HepG2 (cell line): Measurements from ENCODE around the gene TPCN2. TPM values are rescaled to one million over a fixed set of nuclear protein-coding genes. Genes with fewer than 3 reads are reported as not detected.

Experiments
- BRCA1 ChIP-seq: sonication (generic); formaldehyde crosslinking; IDR thresholded peaks from 2 replicates; pipeline ENCODE4 v1.4.0; 2020; ENCODE audit warnings: missing genetic modification reagents
- FOXK2 ChIP-seq: fragments of 450-650 bp; IDR thresholded peaks from 2 replicates; pipeline ENCODE4 v1.6.1; 2016
- KLF13 ChIP-seq: sonication (generic); formaldehyde crosslinking; IDR thresholded peaks from 2 replicates; pipeline ENCODE4 v1.4.0; 2020; ENCODE audit warnings: mild to moderate bottlenecking, missing genetic modification reagents
- RARA ChIP-seq: IDR thresholded peaks from 2 replicates; pipeline ENCODE4 v1.6.1; 2016; ENCODE audit warnings: missing genetic modification reagents, missing compliant biosample characterization
- SYNCRIP ChIP-seq: fragments of 200-400 bp; formaldehyde crosslinking; IDR thresholded peaks from 2 replicates; pipeline ENCODE4 v1.6.1; 2018; ENCODE audit warnings: mild to moderate bottlenecking, low read depth, low read length; ENCODE audit not compliant: insufficient read depth
- ZBTB42 ChIP-seq: sonication (generic); formaldehyde crosslinking; IDR thresholded peaks from 2 replicates; pipeline ENCODE4 v1.5.0; 2020; ENCODE audit warnings: mild to moderate bottlenecking, missing genetic modification reagents
- ZNF235 ChIP-seq: sonication (generic); formaldehyde crosslinking; IDR thresholded peaks from 2 replicates; pipeline ENCODE4 v1.8.1; 2023; ENCODE audit warnings: mild to moderate bottlenecking, missing genetic modification reagents, borderline replicate concordance
- ZNF792 ChIP-seq: IDR thresholded peaks from 2 replicates; pipeline ENCODE4 v1.6.1; 2016
- polyA plus RNA-seq, 8 experiments: library from polyadenylated mRNA; depleted of rRNA in 3 of 8; stranded (reverse) in 7 of 8; unstranded in 1 of 8; fragments of >200 nt; fragmentation: Illumina TruSeq in 4 of 8; extraction: Trizol in 4 of 8; gene quantifications; 2 replicates each; pipeline versions ENCODE4 v1.2.1 to v1.2.3, GENCODE V29; 2011 to 2016; ENCODE audit warnings: low read depth in 4 of 8, missing spikeins in 1 of 8, mixed read lengths in 1 of 8; ENCODE audit not compliant: insufficient read depth in 1 of 8
- total RNA-seq, 5 experiments: library from RNA; depleted of rRNA; stranded (reverse); fragments of >200 nt; fragmentation: Illumina TruSeq; extraction: Trizol; gene quantifications; 2 replicates each; pipeline ENCODE4 v1.2.3, GENCODE V29; 2016; ENCODE audit warnings: low read depth in 1 of 5
- TF ChIP-seq, protein P1 (sequence below): sonication (generic); formaldehyde crosslinking; IDR thresholded peaks from 2 replicates; pipeline ENCODE4 v1.5.1; 2020; ENCODE audit warnings: mild to moderate bottlenecking, missing genetic modification reagents, moderate library complexity
- TF ChIP-seq, protein P2 (sequence below): sonication (generic); formaldehyde crosslinking; IDR thresholded peaks from 2 replicates; pipeline ENCODE4 v1.5.1; 2020; ENCODE audit warnings: missing genetic modification reagents, mild to moderate bottlenecking, borderline replicate concordance
- TF ChIP-seq, protein P3 (sequence below): IDR thresholded peaks from 2 replicates; pipeline ENCODE4 v1.6.1; 2016
- TF ChIP-seq, protein P4 (sequence below): sonication (generic); formaldehyde crosslinking; IDR thresholded peaks from 2 replicates; pipeline ENCODE4 v1.5.0; 2020; ENCODE audit warnings: mild to moderate bottlenecking, missing genetic modification reagents, borderline replicate concordance
- TF ChIP-seq, protein P5 (sequence below): sonication (generic); formaldehyde crosslinking; IDR thresholded peaks from 2 replicates; pipeline ENCODE4 v1.8.0; 2022; ENCODE audit warnings: missing genetic modification reagents, mild to moderate bottlenecking, inconsistent platforms, borderline replicate concordance

The TPCN2 gene
- total and polyA plus RNA-seq, 2 of the 13 experiments (the other 11 are each of a cell fraction or from before 2014, with no cell fraction given), result 5.6 to 5.9 TPM

DNA sequence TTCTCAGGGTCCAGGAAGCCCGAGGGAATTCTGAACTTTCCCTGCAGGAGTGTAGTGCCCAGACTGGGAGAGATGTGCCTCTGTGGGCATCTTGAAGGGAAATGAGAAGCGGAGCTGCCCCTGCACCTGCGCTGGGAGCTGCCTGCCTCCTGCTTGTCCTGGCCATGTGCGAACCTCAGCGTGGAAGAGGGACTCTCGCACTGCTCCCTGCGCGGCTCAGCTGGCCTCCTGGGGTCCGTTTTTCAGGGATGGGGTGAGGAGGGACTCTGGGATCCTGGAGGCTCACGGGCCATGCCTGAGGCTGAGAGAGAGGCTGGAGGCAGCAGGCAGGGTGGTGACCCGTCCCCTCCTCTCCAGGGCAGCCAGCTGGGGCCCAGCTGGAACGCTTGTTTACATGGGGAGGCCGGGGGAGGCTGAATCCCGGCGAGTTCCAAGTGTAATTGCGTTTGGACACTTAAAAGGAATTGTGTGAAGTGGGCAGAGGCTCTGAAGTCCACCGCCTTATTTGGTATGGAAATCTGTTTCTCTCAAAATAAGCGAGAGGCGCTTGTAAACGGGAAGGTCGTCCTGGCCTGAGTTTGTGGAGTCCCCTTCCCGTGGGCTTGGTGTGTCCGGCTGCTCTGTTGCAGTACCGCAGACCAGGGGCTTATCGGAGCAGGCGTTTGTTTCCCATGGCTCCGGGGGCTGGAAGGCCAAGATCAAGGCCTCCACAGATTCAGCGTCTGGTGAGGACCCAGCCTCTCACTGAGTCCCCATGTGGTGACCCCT is 34.5 kb upstream of the TPCN2 start (continued):
- TF ChIP-seq, protein P1, sequence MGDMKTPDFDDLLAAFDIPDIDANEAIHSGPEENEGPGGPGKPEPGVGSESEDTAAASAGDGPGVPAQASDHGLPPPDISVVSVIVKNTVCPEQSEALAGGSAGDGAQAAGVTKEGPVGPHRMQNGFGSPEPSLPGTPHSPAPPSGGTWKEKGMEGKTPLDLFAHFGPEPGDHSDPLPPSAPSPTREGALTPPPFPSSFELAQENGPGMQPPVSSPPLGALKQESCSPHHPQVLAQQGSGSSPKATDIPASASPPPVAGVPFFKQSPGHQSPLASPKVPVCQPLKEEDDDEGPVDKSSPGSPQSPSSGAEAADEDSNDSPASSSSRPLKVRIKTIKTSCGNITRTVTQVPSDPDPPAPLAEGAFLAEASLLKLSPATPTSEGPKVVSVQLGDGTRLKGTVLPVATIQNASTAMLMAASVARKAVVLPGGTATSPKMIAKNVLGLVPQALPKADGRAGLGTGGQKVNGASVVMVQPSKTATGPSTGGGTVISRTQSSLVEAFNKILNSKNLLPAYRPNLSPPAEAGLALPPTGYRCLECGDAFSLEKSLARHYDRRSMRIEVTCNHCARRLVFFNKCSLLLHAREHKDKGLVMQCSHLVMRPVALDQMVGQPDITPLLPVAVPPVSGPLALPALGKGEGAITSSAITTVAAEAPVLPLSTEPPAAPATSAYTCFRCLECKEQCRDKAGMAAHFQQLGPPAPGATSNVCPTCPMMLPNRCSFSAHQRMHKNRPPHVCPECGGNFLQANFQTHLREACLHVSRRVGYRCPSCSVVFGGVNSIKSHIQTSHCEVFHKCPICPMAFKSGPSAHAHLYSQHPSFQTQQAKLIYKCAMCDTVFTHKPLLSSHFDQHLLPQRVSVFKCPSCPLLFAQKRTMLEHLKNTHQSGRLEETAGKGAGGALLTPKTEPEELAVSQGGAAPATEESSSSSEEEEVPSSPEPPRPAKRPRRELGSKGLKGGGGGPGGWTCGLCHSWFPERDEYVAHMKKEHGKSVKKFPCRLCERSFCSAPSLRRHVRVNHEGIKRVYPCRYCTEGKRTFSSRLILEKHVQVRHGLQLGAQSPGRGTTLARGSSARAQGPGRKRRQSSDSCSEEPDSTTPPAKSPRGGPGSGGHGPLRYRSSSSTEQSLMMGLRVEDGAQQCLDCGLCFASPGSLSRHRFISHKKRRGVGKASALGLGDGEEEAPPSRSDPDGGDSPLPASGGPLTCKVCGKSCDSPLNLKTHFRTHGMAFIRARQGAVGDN (CRISPR knock-in tag), result 0 out of 2 replicates have a peak, but pooled peaks have one; percentile 31
- TF ChIP-seq FOXK2 (no peak), ZNF235 (CRISPR knock-in tag) (no peak), ZNF792 (CRISPR knock-in tag) (no peak), ZBTB42 (CRISPR knock-in tag) (no peak), BRCA1 (CRISPR knock-in tag) (no peak), KLF13 (CRISPR knock-in tag) (no peak), RARA (CRISPR knock-in tag) (peak; percentile 10; the same call in 1 of the 2 replicates), SYNCRIP (no peak)
- TF ChIP-seq, protein P2, sequence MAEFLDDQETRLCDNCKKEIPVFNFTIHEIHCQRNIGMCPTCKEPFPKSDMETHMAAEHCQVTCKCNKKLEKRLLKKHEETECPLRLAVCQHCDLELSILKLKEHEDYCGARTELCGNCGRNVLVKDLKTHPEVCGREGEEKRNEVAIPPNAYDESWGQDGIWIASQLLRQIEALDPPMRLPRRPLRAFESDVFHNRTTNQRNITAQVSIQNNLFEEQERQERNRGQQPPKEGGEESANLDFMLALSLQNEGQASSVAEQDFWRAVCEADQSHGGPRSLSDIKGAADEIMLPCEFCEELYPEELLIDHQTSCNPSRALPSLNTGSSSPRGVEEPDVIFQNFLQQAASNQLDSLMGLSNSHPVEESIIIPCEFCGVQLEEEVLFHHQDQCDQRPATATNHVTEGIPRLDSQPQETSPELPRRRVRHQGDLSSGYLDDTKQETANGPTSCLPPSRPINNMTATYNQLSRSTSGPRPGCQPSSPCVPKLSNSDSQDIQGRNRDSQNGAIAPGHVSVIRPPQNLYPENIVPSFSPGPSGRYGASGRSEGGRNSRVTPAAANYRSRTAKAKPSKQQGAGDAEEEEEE (CRISPR knock-in tag), result no peak
- TF ChIP-seq, protein P3, sequence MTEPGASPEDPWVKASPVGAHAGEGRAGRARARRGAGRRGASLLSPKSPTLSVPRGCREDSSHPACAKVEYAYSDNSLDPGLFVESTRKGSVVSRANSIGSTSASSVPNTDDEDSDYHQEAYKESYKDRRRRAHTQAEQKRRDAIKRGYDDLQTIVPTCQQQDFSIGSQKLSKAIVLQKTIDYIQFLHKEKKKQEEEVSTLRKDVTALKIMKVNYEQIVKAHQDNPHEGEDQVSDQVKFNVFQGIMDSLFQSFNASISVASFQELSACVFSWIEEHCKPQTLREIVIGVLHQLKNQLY, result no peak
- TF ChIP-seq, protein P4, sequence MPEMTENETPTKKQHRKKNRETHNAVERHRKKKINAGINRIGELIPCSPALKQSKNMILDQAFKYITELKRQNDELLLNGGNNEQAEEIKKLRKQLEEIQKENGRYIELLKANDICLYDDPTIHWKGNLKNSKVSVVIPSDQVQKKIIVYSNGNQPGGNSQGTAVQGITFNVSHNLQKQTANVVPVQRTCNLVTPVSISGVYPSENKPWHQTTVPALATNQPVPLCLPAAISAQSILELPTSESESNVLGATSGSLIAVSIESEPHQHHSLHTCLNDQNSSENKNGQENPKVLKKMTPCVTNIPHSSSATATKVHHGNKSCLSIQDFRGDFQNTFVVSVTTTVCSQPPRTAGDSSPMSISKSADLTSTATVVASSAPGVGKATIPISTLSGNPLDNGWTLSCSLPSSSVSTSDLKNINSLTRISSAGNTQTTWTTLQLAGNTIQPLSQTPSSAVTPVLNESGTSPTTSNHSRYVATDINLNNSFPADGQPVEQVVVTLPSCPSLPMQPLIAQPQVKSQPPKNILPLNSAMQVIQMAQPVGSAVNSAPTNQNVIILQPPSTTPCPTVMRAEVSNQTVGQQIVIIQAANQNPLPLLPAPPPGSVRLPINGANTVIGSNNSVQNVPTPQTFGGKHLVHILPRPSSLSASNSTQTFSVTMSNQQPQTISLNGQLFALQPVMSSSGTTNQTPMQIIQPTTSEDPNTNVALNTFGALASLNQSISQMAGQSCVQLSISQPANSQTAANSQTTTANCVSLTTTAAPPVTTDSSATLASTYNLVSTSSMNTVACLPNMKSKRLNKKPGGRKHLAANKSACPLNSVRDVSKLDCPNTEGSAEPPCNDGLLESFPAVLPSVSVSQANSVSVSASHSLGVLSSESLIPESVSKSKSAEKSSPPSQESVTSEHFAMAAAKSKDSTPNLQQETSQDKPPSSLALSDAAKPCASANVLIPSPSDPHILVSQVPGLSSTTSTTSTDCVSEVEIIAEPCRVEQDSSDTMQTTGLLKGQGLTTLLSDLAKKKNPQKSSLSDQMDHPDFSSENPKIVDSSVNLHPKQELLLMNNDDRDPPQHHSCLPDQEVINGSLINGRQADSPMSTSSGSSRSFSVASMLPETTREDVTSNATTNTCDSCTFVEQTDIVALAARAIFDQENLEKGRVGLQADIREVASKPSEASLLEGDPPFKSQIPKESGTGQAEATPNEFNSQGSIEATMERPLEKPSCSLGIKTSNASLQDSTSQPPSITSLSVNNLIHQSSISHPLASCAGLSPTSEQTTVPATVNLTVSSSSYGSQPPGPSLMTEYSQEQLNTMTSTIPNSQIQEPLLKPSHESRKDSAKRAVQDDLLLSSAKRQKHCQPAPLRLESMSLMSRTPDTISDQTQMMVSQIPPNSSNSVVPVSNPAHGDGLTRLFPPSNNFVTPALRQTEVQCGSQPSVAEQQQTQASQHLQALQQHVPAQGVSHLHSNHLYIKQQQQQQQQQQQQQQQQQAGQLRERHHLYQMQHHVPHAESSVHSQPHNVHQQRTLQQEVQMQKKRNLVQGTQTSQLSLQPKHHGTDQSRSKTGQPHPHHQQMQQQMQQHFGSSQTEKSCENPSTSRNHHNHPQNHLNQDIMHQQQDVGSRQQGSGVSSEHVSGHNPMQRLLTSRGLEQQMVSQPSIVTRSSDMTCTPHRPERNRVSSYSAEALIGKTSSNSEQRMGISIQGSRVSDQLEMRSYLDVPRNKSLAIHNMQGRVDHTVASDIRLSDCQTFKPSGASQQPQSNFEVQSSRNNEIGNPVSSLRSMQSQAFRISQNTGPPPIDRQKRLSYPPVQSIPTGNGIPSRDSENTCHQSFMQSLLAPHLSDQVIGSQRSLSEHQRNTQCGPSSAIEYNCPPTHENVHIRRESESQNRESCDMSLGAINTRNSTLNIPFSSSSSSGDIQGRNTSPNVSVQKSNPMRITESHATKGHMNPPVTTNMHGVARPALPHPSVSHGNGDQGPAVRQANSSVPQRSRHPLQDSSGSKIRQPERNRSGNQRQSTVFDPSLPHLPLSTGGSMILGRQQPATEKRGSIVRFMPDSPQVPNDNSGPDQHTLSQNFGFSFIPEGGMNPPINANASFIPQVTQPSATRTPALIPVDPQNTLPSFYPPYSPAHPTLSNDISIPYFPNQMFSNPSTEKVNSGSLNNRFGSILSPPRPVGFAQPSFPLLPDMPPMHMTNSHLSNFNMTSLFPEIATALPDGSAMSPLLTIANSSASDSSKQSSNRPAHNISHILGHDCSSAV, result no peak
- TF ChIP-seq, protein P5, sequence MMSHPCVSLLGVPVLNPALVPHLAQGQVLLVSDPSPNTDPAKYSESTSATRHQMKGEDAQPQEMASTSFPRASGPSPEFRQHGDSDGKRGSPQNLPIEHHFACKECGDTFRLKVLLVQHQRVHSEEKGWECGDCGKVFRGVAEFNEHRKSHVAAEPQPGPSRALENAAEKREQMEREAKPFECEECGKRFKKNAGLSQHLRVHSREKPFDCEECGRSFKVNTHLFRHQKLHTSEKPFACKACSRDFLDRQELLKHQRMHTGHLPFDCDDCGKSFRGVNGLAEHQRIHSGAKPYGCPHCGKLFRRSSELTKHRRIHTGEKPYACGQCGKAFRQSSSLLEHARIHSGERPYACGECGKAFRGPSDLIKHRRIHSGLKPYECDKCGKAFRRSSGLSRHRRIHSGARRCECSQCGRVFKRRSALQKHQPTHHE, result no peak
